Mucosa of descending colon (tissue), 3 donors: ENCODE data around the gene LYRM4. TPM values are rescaled to one million over a fixed set of nuclear protein-coding genes. Genes with fewer than 3 reads are reported as not detected.

Experiments
- ATAC-seq: fragments of 200-7000 bp; cut with Tn5 transposase; one replicate; pipeline ENCODE4 v1.9.1; 2020; ENCODE audit warnings: mild to moderate bottlenecking, moderate library complexity
- DNase-seq, 3 donors: peaks; one replicate each; pipeline ENCODE4 v3.0.0-alpha.2; 2020
- H3K36me3 ChIP-seq: fragments of 200-600 bp; one replicate; pipeline ENCODE4 v1.8.0; 2021; ENCODE audit warnings: low read depth, mild to moderate bottlenecking
- H3K4me1 ChIP-seq: fragments of 200-600 bp; one replicate; pipeline ENCODE4 v1.8.0; 2021; ENCODE audit warnings: low read depth, mild to moderate bottlenecking
- H3K4me3 ChIP-seq: fragments of 200-600 bp; one replicate; pipeline ENCODE4 v1.8.0; 2021; ENCODE audit warnings: mild to moderate bottlenecking
- H3K9me3 ChIP-seq: fragments of 200-600 bp; one replicate; pipeline ENCODE4 v1.8.0; 2021; ENCODE audit warnings: mild to moderate bottlenecking
- CTCF ChIP-seq: fragments of 200-600 bp; IDR thresholded peaks from one replicate; pipeline ENCODE4 v1.8.0; 2022; ENCODE audit warnings: antibody characterized with exemption, mild to moderate bottlenecking
- intact Hi-C, 2 donors: fragments of 100-400 bp; cut with DNase I in 1 of 2; cut with micrococcal nuclease in 1 of 2; formaldehyde crosslinking; loops; one replicate each; pipeline versions ENCODE4 v1.11.0 to v1.11.1; 2022; cut with DNase I, micrococcal nuclease
- total RNA-seq, 3 donors: library from RNA; stranded (reverse); fragmentation: NEBNext Ultra II Directional in 2 of 3; extraction: Animal tissue kit (Norgen Biotek cat#: 25700) in 2 of 3; gene quantifications; one replicate each; pipeline versions ENCODE4 v1.2.1 to v1.2.4, GENCODE V29; 2021 to 2023
- donor health status: DM: no; HTN: no; CAD: no; lungs with moderate emphysema.
- donor health status: DM: no; HTN: no; CAD: no.
- donor health status: DM: no; HTN: yes; CAD: no.

The LYRM4 gene
- total RNA-seq, 3 donors from 2014 or later: 13.6 to 19.8 (median 13.9) TPM

GRCh38 chr6:5126214-5126613 lies 134.5 kb downstream of the LYRM4 start:
- Histone ChIP-seq H3K9me3 (no peaks in the 10 kb centered on the region), H3K4me1 (no peaks in the 10 kb centered on the region), H3K4me3 (no peak overlapping the region), H3K36me3 (no peaks in the 10 kb centered on the region)
- DNase-seq (no peak), ATAC-seq (no peak)
- no peak for TF ChIP-seq CTCF
- intact Hi-C loops: no loop called here

GRCh38 chr6:5125152-5126006 lies 135.4 kb downstream of the LYRM4 start:
- H3K4me1 ChIP-seq: no peaks in the 10 kb centered on the region
- no peaks in the 10 kb centered on the region for H3K9me3 ChIP-seq
- ATAC-seq (no peak), DNase-seq (no peak)
- no peaks in the 10 kb centered on the region for H3K36me3 ChIP-seq
- intact Hi-C loops: no loop called here
- no peak for TF ChIP-seq CTCF
- no peak overlapping the region for H3K4me3 ChIP-seq

GRCh38 chr6:5124526-5124925 lies 136.2 kb downstream of the LYRM4 start:
- Histone ChIP-seq H3K4me3 (no peak overlapping the region), H3K9me3 (no peaks in the 10 kb centered on the region), H3K36me3 (no peaks in the 10 kb centered on the region), H3K4me1 (no peaks in the 10 kb centered on the region)
- DNase-seq (no peak), ATAC-seq (no peak)
- intact Hi-C loops: no loop called here
- TF ChIP-seq CTCF: no peak

GRCh38 chr6:5123296-5124143 lies 137.2 kb downstream of the LYRM4 start:
- DNase-seq (no peak), ATAC-seq (no peak)
- intact Hi-C loops: no loop called here
- no peak for TF ChIP-seq CTCF
- Histone ChIP-seq H3K36me3 (no peaks in the 10 kb centered on the region), H3K4me3 (no peak overlapping the region), H3K9me3 (no peaks in the 10 kb centered on the region), H3K4me1 (no peaks in the 10 kb centered on the region)

GRCh38 chr6:5122504-5123112 lies 138.1 kb downstream of the LYRM4 start:
- no peaks in the 10 kb centered on the region for H3K9me3 ChIP-seq
- no peak overlapping the region for H3K4me3 ChIP-seq
- intact Hi-C loops: no loop called here
- H3K36me3 ChIP-seq: no peaks in the 10 kb centered on the region
- no peak for TF ChIP-seq CTCF
- H3K4me1 ChIP-seq: no peaks in the 10 kb centered on the region
- no peak for ATAC-seq
- no peak for DNase-seq
